Astrocyte (in vitro differentiated cells and primary cell): ENCODE measurements around the gene FRMD6. TPM values are rescaled to one million over a fixed set of nuclear protein-coding genes. Genes with fewer than 3 reads are reported as not detected.
A peak's percentile ranks its signal among the peaks of the same experiment; 100 is the strongest.

Experiments
- DNase-seq: peaks from one replicate; pipeline ENCODE4 v3.0.0-alpha.2; 2010; ENCODE audit warnings: low read depth
- FAIRE-seq: peaks from 2 replicates; lab custom pipeline; 2011; peaks lifted over from hg19 to GRCh38; lab: Jason Lieb, UNC
- H2AFZ ChIP-seq: 2 replicates; pipeline ENCODE4 v1.6.0; 2012; ENCODE audit warnings: low read depth, low read length, inconsistent platforms
- H3K27ac ChIP-seq: 2 replicates; pipeline ENCODE4 v1.5.1; 2011; ENCODE audit warnings: low read depth, low read length, inconsistent platforms
- H3K27me3 ChIP-seq: 2 replicates; pipeline ENCODE4 v1.6.0; 2011; ENCODE audit warnings: low read length, inconsistent platforms; ENCODE audit not compliant: insufficient read depth
- H3K36me3 ChIP-seq: 2 replicates; pipeline ENCODE4 v1.5.1; 2011; ENCODE audit warnings: low read length, inconsistent platforms; ENCODE audit not compliant: insufficient read depth
- H3K4me1 ChIP-seq: 2 replicates; pipeline ENCODE4 v1.5.1; 2011; ENCODE audit warnings: low read length, inconsistent platforms; ENCODE audit not compliant: insufficient read depth
- H3K4me2 ChIP-seq: 2 replicates; pipeline ENCODE4 v1.6.0; 2012; ENCODE audit warnings: low read length, inconsistent platforms
- H3K4me3 ChIP-seq: 2 replicates; pipeline ENCODE4 v1.5.1; 2011; ENCODE audit warnings: low read depth, mild to moderate bottlenecking, low read length, inconsistent platforms; ENCODE audit not compliant: insufficient read depth
- H3K79me2 ChIP-seq: 2 replicates; pipeline ENCODE4 v1.6.0; 2012; ENCODE audit warnings: mild to moderate bottlenecking, low read length, inconsistent platforms; ENCODE audit not compliant: insufficient read depth
- H3K9ac ChIP-seq: 2 replicates; pipeline ENCODE4 v1.6.0; 2012; ENCODE audit warnings: mild to moderate bottlenecking, low read length, inconsistent platforms
- H3K9me3 ChIP-seq: 2 replicates; pipeline ENCODE4 v1.5.1; 2012; ENCODE audit warnings: low read depth, mild to moderate bottlenecking, low read length, inconsistent platforms; ENCODE audit not compliant: insufficient read depth
- H4K20me1 ChIP-seq: 2 replicates; pipeline ENCODE4 v1.6.0; 2012; ENCODE audit warnings: low read length, inconsistent platforms; ENCODE audit not compliant: insufficient read depth
- H3K27ac Mint-ChIP-seq: one replicate; pipeline ENCODE4 v1.8.0; 2021; ENCODE audit warnings: mild to moderate bottlenecking, mixed read lengths; ENCODE audit not compliant: unreplicated experiment
- H3K27me3 Mint-ChIP-seq: one replicate; pipeline ENCODE4 v1.8.0; 2021; ENCODE audit warnings: low read depth, mixed read lengths; ENCODE audit not compliant: unreplicated experiment
- H3K36me3 Mint-ChIP-seq: one replicate; pipeline ENCODE4 v1.8.0; 2021; ENCODE audit warnings: low read depth, mixed read lengths; ENCODE audit not compliant: unreplicated experiment
- H3K4me1 Mint-ChIP-seq: one replicate; pipeline ENCODE4 v1.8.0; 2021; ENCODE audit warnings: low read depth, mixed read lengths; ENCODE audit not compliant: unreplicated experiment
- H3K4me3 Mint-ChIP-seq: one replicate; pipeline ENCODE4 v1.8.0; 2021; ENCODE audit warnings: mild to moderate bottlenecking, moderate library complexity, mixed read lengths; ENCODE audit not compliant: unreplicated experiment
- H3K9me3 Mint-ChIP-seq: one replicate; pipeline ENCODE4 v1.8.0; 2021; ENCODE audit warnings: mild to moderate bottlenecking, mixed read lengths; ENCODE audit not compliant: unreplicated experiment
- EZH2 ChIP-seq: IDR thresholded peaks from 2 replicates; pipeline ENCODE4 v1.6.1; 2012; ENCODE audit warnings: mild to moderate bottlenecking, low read length, inconsistent platforms; ENCODE audit not compliant: insufficient read depth
- total RNA-seq: library from RNA; stranded (reverse); gene quantifications from 2 replicates; pipeline ENCODE4 v1.2.1, GENCODE V29; 2021
- TF ChIP-seq, protein P1 (sequence below): IDR thresholded peaks from 2 replicates; pipeline ENCODE4 v1.5.1; 2011; ENCODE audit warnings: low read depth, mild to moderate bottlenecking, inconsistent platforms, low read length, moderate library complexity; ENCODE audit not compliant: insufficient read depth

Gene FRMD6
- total RNA-seq, 1 donor from 2014 or later: 492 TPM

DNA sequence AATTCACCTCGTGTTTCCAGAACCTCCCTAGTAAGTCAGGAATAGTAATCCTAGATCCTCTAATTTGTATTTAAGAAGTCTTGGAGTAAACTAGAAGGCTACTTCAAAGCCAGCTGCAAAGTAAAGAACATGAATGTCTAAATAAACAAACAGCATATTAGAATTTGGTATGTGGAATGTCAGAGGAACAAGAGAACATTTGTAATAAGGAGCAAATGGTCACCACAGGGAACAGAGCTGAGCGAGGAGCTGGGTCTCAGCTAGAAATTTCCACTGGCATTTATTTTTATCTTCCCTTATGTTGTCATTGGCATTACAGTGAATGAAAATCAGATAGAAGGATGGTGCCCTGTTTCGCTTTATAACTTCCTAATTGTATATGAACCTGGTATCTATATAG, 50.2 kb downstream of the FRMD6 start:
- Histone ChIP-seq H3K79me2 (peaks cover 92% of the 10 kb centered on the region), H4K20me1 (peaks cover 59% of the 10 kb centered on the region), H3K36me3 (peaks cover 82% of the 10 kb centered on the region), H3K9ac (no peak overlapping the region), H3K9me3 (no peaks in the 10 kb centered on the region), H3K4me2 (no peak overlapping the region), H3K4me1 (peaks cover 10% of the 10 kb centered on the region), H3K4me3 (no peak overlapping the region), H3K27ac (peak overlapping the region; percentile 2), H2AFZ (no peak overlapping the region), H3K27me3 (no peaks in the 10 kb centered on the region)
- FAIRE-seq: no peak
- Mint-ChIP-seq H3K27me3 (no peaks in the 10 kb centered on the region), H3K4me1 (peaks cover 45% of the 10 kb centered on the region), H3K27ac (peak overlapping the region; percentile 75), H3K9me3 (no peaks in the 10 kb centered on the region), H3K4me3 (peak overlapping the region; percentile 40), H3K36me3 (peaks cover 13% of the 10 kb centered on the region)
- TF ChIP-seq, protein P1, sequence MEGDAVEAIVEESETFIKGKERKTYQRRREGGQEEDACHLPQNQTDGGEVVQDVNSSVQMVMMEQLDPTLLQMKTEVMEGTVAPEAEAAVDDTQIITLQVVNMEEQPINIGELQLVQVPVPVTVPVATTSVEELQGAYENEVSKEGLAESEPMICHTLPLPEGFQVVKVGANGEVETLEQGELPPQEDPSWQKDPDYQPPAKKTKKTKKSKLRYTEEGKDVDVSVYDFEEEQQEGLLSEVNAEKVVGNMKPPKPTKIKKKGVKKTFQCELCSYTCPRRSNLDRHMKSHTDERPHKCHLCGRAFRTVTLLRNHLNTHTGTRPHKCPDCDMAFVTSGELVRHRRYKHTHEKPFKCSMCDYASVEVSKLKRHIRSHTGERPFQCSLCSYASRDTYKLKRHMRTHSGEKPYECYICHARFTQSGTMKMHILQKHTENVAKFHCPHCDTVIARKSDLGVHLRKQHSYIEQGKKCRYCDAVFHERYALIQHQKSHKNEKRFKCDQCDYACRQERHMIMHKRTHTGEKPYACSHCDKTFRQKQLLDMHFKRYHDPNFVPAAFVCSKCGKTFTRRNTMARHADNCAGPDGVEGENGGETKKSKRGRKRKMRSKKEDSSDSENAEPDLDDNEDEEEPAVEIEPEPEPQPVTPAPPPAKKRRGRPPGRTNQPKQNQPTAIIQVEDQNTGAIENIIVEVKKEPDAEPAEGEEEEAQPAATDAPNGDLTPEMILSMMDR: no peak
- TF ChIP-seq EZH2: no peak
- no peak for DNase-seq

DNA sequence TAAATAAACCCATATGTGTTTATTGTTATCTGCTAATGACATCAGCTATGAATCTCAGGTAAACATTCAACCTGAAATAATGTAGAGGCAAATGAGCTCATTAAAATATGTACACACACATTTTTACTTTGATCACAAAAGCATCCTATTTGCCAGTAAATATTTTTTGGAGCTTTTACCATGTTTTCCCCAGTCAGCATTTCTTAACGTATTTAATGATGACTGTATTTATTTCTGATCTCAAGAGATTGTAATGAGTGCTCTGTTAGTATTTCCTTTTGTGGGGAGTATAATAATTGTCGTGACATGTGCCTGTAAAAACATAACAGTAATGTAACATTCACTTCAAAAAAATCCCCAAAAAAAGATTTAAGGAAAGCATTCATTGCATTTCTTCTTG, 52.1 kb downstream of the FRMD6 start:
- peak; percentile 47 for FAIRE-seq
- Histone ChIP-seq H3K27me3 (no peaks in the 10 kb centered on the region), H3K4me1 (peaks cover 10% of the 10 kb centered on the region), H3K4me2 (no peak overlapping the region), H3K9me3 (no peaks in the 10 kb centered on the region), H3K27ac (peak overlapping the region; percentile 15), H3K79me2 (peaks cover 91% of the 10 kb centered on the region), H4K20me1 (peaks cover 59% of the 10 kb centered on the region), H2AFZ (no peak overlapping the region), H3K36me3 (peaks cover 83% of the 10 kb centered on the region), H3K4me3 (no peak overlapping the region), H3K9ac (peak overlapping the region; percentile 26)
- Mint-ChIP-seq H3K27me3 (no peaks in the 10 kb centered on the region), H3K9me3 (no peaks in the 10 kb centered on the region), H3K36me3 (peaks cover 10% of the 10 kb centered on the region), H3K27ac (no peak overlapping the region), H3K4me3 (no peak overlapping the region), H3K4me1 (peaks cover 53% of the 10 kb centered on the region)
- TF ChIP-seq, protein P1: no peak
- no peak for TF ChIP-seq EZH2
- DNase-seq: no peak

DNA sequence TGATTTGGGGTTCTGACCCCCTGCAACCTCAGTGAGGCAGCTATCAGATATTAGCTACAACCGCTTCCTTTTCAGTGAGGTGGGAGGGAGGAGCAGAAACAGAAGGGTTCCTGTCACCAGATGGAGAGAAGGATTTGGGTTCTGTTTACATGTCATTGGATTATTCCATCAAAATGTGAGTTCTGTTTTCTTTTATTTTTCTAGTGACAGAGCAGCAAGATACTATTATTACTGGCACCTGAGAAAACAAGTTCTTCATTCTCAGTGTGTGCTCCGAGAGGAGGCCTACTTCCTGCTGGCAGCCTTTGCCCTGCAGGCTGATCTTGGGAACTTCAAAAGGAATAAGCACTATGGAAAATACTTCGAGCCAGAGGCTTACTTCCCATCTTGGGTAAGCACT, 52.8 kb downstream of the FRMD6 start:
- Mint-ChIP-seq H3K27ac (peak overlapping the region; percentile 41), H3K27me3 (no peaks in the 10 kb centered on the region), H3K4me1 (peaks cover 54% of the 10 kb centered on the region), H3K4me3 (no peak overlapping the region), H3K36me3 (peaks cover 13% of the 10 kb centered on the region), H3K9me3 (no peaks in the 10 kb centered on the region)
- no peak overlapping the region for H3K4me2 ChIP-seq
- peaks cover 10% of the 10 kb centered on the region for H3K4me1 ChIP-seq
- no peak overlapping the region for H3K4me3 ChIP-seq
- no peaks in the 10 kb centered on the region for H3K9me3 ChIP-seq
- H3K27ac ChIP-seq: peak overlapping the region; percentile 18
- FAIRE-seq (no peak), DNase-seq (no peak)
- peaks cover 83% of the 10 kb centered on the region for H3K36me3 ChIP-seq
- peaks cover 91% of the 10 kb centered on the region for H3K79me2 ChIP-seq
- no peak overlapping the region for H3K9ac ChIP-seq
- no peak overlapping the region for H2AFZ ChIP-seq
- H3K27me3 ChIP-seq: no peaks in the 10 kb centered on the region
- TF ChIP-seq, protein P1: no peak
- no peak for TF ChIP-seq EZH2
- H4K20me1 ChIP-seq: peaks cover 59% of the 10 kb centered on the region
